A673 (cell line): Measurements from ENCODE around the gene TSNAXIP1. TPM values are rescaled to one million over a fixed set of nuclear protein-coding genes. Genes with fewer than 3 reads are reported as not detected.

Experiments used
- BruUV-seq: library from RNA; stranded (reverse); fragments of 400-500 nt; replicated peaks from 2 replicates; lab custom pipeline; 2021; lab: Mats Ljungman, UMichigan
- CTCF ChIA-PET: fragments of 300-600 bp; sonication (Branson Sonifier 250); formaldehyde crosslinking; loops from one replicate; lab custom pipeline; 2022; ENCODE audit warnings: antibody characterized with exemption; lab: Charles Lee
- POLR2A ChIA-PET: fragments of 300-600 bp; sonication (Branson Sonifier 250); formaldehyde crosslinking; loops from one replicate; lab custom pipeline; 2022; ENCODE audit warnings: antibody characterized with exemption; ENCODE audit not compliant: low non-redundant PET; lab: Charles Lee
- DNase-seq: peaks from one replicate; pipeline ENCODE4 v3.0.0-alpha.2; 2015; ENCODE audit warnings: low spot score
- H3K27ac ChIP-seq: fragments of 200-600 bp; sonication (generic); 2 replicates; pipeline ENCODE4 v1.5.1; 2016; ENCODE audit warnings: mixed run types, low read depth, mild to moderate bottlenecking, mixed read lengths, antibody characterized with exemption, low read length; ENCODE audit not compliant: poor library complexity, severe bottlenecking
- H3K27me3 ChIP-seq: fragments of 200-600 bp; sonication (generic); replicated peaks from 2 replicates; pipeline ENCODE4 v1.6.1; 2017; ENCODE audit warnings: mixed run types, low read depth, mild to moderate bottlenecking, mixed read lengths, antibody characterized with exemption, low read length; ENCODE audit not compliant: insufficient read depth, poor library complexity
- H3K36me3 ChIP-seq: fragments of 200-600 bp; sonication (generic); 2 replicates; pipeline ENCODE4 v1.6.1; 2016; ENCODE audit warnings: mixed run types, mild to moderate bottlenecking, mixed read lengths, antibody characterized with exemption, low read length; ENCODE audit not compliant: insufficient read depth, poor library complexity, severe bottlenecking
- H3K4me1 ChIP-seq: fragments of 200-600 bp; sonication (generic); 2 replicates; pipeline ENCODE4 v1.6.1; 2017; ENCODE audit warnings: mixed run types, mild to moderate bottlenecking, mixed read lengths, antibody characterized with exemption, low read length; ENCODE audit not compliant: insufficient read depth, poor library complexity, severe bottlenecking
- H3K4me3 ChIP-seq: fragments of 200-600 bp; sonication (generic); 2 replicates; pipeline ENCODE4 v1.5.1; 2016; ENCODE audit warnings: low read depth, mixed run types, mild to moderate bottlenecking, mixed read lengths, low read length; ENCODE audit not compliant: poor library complexity, severe bottlenecking
- H3K9me3 ChIP-seq: fragments of 200-600 bp; sonication (generic); 2 replicates; pipeline ENCODE4 v1.6.1; 2016; ENCODE audit warnings: mixed run types, low read depth, mild to moderate bottlenecking, mixed read lengths, antibody characterized with exemption, low read length; ENCODE audit not compliant: poor library complexity, severe bottlenecking
- EZH2 ChIP-seq: fragments of 200-600 bp; sonication (generic); IDR thresholded peaks from 2 replicates; pipeline ENCODE4 v1.6.1; 2017; ENCODE audit warnings: borderline replicate concordance, low read depth, mild to moderate bottlenecking, mixed read lengths, antibody characterized with exemption, low read length; ENCODE audit not compliant: poor library complexity, severe bottlenecking
- intact Hi-C: fragments of 100-400 bp; cut with micrococcal nuclease; formaldehyde crosslinking; loops from one replicate; pipeline ENCODE4 v1.10.0; 2022; ENCODE audit not compliant: unreplicated experiment
- total RNA-seq: library from RNA; stranded (reverse); gene quantifications from 2 replicates; pipeline ENCODE4 v1.2.3, GENCODE V29; 2021
- TF ChIP-seq, protein P1 (sequence below): fragments of 300-800, 200-600 bp; sonication (generic); conservative IDR thresholded peaks from 2 replicates; pipeline ENCODE4 v1.5.1; 2017; ENCODE audit warnings: low read depth, mild to moderate bottlenecking, antibody characterized with exemption, low read length, moderate library complexity, mixed read lengths

TSNAXIP1 gene
- total RNA-seq, 1 experiment from 2014 or later: 1.0 TPM

- Histone ChIP-seq H3K4me3 (no peak overlapping the region), H3K27ac (no peak overlapping the region), H3K4me1 (no peaks in the 10 kb centered on the region), H3K9me3 (no peaks in the 10 kb centered on the region), H3K36me3 (no peaks in the 10 kb centered on the region), H3K27me3 (no peaks in the 10 kb centered on the region)
- BruUV-seq: no TSS peak
- no peak for TF ChIP-seq EZH2
- TF ChIP-seq, protein P1, sequence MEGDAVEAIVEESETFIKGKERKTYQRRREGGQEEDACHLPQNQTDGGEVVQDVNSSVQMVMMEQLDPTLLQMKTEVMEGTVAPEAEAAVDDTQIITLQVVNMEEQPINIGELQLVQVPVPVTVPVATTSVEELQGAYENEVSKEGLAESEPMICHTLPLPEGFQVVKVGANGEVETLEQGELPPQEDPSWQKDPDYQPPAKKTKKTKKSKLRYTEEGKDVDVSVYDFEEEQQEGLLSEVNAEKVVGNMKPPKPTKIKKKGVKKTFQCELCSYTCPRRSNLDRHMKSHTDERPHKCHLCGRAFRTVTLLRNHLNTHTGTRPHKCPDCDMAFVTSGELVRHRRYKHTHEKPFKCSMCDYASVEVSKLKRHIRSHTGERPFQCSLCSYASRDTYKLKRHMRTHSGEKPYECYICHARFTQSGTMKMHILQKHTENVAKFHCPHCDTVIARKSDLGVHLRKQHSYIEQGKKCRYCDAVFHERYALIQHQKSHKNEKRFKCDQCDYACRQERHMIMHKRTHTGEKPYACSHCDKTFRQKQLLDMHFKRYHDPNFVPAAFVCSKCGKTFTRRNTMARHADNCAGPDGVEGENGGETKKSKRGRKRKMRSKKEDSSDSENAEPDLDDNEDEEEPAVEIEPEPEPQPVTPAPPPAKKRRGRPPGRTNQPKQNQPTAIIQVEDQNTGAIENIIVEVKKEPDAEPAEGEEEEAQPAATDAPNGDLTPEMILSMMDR: no peak
- DNase-seq: no peak
- intact Hi-C loops: no loop called here
- ChIA-PET POLR2A (interaction anchor here (0.5 kb wide), 1 partner anchor 600 kb away, joined by 4 read pairs; the partner anchor contains the start of genes FBXL8 and TRADD), CTCF (interaction anchor here (0.6 kb wide), 1 partner anchor 87 kb away, joined by 3 read pairs; no protein-coding TSS in a partner anchor)
Observed at GRCh38 chr16:67760206-67760955, 46.3 kb upstream of the TSNAXIP1 start.

DNA sequence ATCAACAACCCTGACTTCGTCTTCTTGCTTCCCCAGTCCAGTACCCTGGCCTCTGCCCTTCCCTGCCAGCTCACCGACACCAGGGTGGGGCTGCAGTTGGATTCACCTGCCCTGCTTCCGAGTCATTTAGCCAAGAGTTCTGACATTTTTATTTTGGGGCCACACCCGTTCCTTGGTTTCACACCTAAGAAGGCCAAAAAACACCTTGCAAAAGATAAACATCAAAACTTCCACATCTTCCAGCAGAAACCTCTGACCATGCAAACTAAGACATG, 45.8 kb upstream of the TSNAXIP1 start:
- no peak for TF ChIP-seq EZH2
- TF ChIP-seq, protein P1: no peak
- POLR2A ChIA-PET: interaction anchor here (0.5 kb wide), 1 partner anchor 601 kb away, joined by 4 read pairs; the partner anchor contains the start of genes FBXL8 and TRADD
- CTCF ChIA-PET: interaction anchor here (0.6 kb wide), 1 partner anchor 88 kb away, joined by 3 read pairs; no protein-coding TSS in a partner anchor
- no peak for DNase-seq
- Histone ChIP-seq H3K27ac (no peak overlapping the region), H3K9me3 (no peaks in the 10 kb centered on the region), H3K36me3 (no peaks in the 10 kb centered on the region), H3K4me3 (no peak overlapping the region), H3K4me1 (no peaks in the 10 kb centered on the region), H3K27me3 (no peaks in the 10 kb centered on the region)
- intact Hi-C loops: no loop called here
- no TSS peak for BruUV-seq

- BruUV-seq: no TSS peak
- H3K4me3 ChIP-seq: no peak overlapping the region
- no peaks in the 10 kb centered on the region for H3K27me3 ChIP-seq
- DNase-seq: no peak
- H3K4me1 ChIP-seq: no peaks in the 10 kb centered on the region
- no peaks in the 10 kb centered on the region for H3K36me3 ChIP-seq
- ChIA-PET POLR2A (no interaction called here), CTCF (no interaction called here)
- TF ChIP-seq EZH2: no peak
- TF ChIP-seq, protein P1: no peak
- no peak overlapping the region for H3K27ac ChIP-seq
- intact Hi-C loops: no loop called here
- no peaks in the 10 kb centered on the region for H3K9me3 ChIP-seq
Observed at GRCh38 chr16:67761924-67762323, 44.8 kb upstream of the TSNAXIP1 start.
